Vagina (tissue), 2 donors: ENCODE data around the gene GSTO2. TPM values are rescaled to one million over a fixed set of nuclear protein-coding genes. Genes with fewer than 3 reads are reported as not detected.

Source experiments
- DNase-seq, 2 donors: peaks; one replicate each; pipeline ENCODE4 v3.0.0-alpha.2; 2017; ENCODE audit errors: extremely low spot score in 2 of 2
- H3K27ac ChIP-seq: fragments of 200-600 bp; sonication (generic); one replicate; pipeline ENCODE4 v1.5.1; 2019
- H3K27me3 ChIP-seq: fragments of 200-600 bp; sonication (generic); one replicate; pipeline ENCODE4 v1.5.1; 2019
- H3K36me3 ChIP-seq, 2 donors: fragments of 200-600 bp; sonication (generic); one replicate each; pipeline ENCODE4 v1.5.1; 2017 to 2019
- H3K4me1 ChIP-seq: fragments of 200-600 bp; sonication (generic); one replicate; pipeline ENCODE4 v1.5.1; 2019
- H3K4me3 ChIP-seq, 2 donors: fragments of 200-600 bp; sonication (generic); 1 replicate in 1 of 2; 2 replicates in 1 of 2; pipeline ENCODE4 v1.5.1; 2016 to 2019
- H3K9me3 ChIP-seq: fragments of 200-600 bp; sonication (generic); one replicate; pipeline ENCODE4 v1.5.1; 2019
- CTCF ChIP-seq, 3 experiments: fragments of 450-650 bp in 2 of 3; fragments of 200-600 bp in 1 of 3; sonication (generic) in 1 of 3; IDR thresholded peaks; one replicate each; pipeline ENCODE4 v1.5.1; 2017 to 2019; ENCODE audit warnings: antibody characterized with exemption in 3 of 3, mild to moderate bottlenecking in 2 of 3, moderate library complexity in 2 of 3
- POLR2A ChIP-seq, 2 donors: fragments of 450-650 bp; IDR thresholded peaks; one replicate each; pipeline ENCODE4 v1.6.1; 2017; ENCODE audit warnings: antibody characterized with exemption in 2 of 2, mild to moderate bottlenecking in 2 of 2, moderate library complexity in 2 of 2
- POLR2AphosphoS5 ChIP-seq, 2 donors: sonication (generic); formaldehyde crosslinking; IDR thresholded peaks; one replicate each; pipeline ENCODE4 v1.9.0; 2017; ENCODE audit warnings: antibody characterized with exemption in 2 of 2, mild to moderate bottlenecking in 2 of 2, low read depth in 1 of 2; ENCODE audit not compliant: insufficient read depth in 1 of 2
- intact Hi-C: fragments of 100-400 bp; cut with DNase I; formaldehyde crosslinking; loops from one replicate; pipeline ENCODE4 v1.15.1; 2023
- total RNA-seq: library from RNA; depleted of rRNA; stranded (reverse); fragments of >200 nt; gene quantifications from one replicate; pipeline ENCODE4 v1.2.3, GENCODE V29; 2016

GSTO2 gene
- total RNA-seq, 1 donor from 2014 or later: 13.8 TPM

GRCh38 chr10:104255311-104255981, 13.5 kb upstream of the GSTO2 start:
- peaks cover 0 to 29% of the 10 kb centered on the region in 2 donors for H3K36me3 ChIP-seq
- H3K4me3 ChIP-seq: peak overlapping the region; percentile 97 to 98
- intact Hi-C loops: no loop called here
- peaks cover 59% of the 10 kb centered on the region for H3K4me1 ChIP-seq
- TF ChIP-seq POLR2A (IDR thresholded peaks at IDR 0.05) (peak in 1 of 2 donors; percentile 78), POLR2AphosphoS5 (IDR thresholded peaks at IDR 0.05; ENCODE audit: insufficient read depth in 1 of 2, low read depth in 1 of 2) (peak in 1 of 2 donors; percentile 68), CTCF (IDR thresholded peaks at IDR 0.05) (no peak)
- no peak for DNase-seq
- H3K27me3 ChIP-seq: no peaks in the 10 kb centered on the region
- peak overlapping the region; percentile 98 for H3K27ac ChIP-seq
- H3K9me3 ChIP-seq: no peaks in the 10 kb centered on the region

- Histone ChIP-seq H3K9me3 (no peaks in the 10 kb centered on the region), H3K4me1 (peaks cover 69% of the 10 kb centered on the region), H3K27ac (peak overlapping the region; percentile 98), H3K4me3 (peak overlapping the region; percentile 97 to 98), H3K36me3 (peaks cover 0 to 39% of the 10 kb centered on the region in 2 donors), H3K27me3 (no peaks in the 10 kb centered on the region)
- no peak for DNase-seq
- no peak for TF ChIP-seq CTCF (IDR thresholded peaks at IDR 0.05)
- TF ChIP-seq POLR2A (IDR thresholded peaks at IDR 0.05): no peak
- TF ChIP-seq POLR2AphosphoS5 (IDR thresholded peaks at IDR 0.05; ENCODE audit: insufficient read depth in 1 of 2, low read depth in 1 of 2): no peak
- intact Hi-C loops: no loop called here
These were observed 12.5 kb upstream of the GSTO2 start for GRCh38 chr10:104256335-104256961.

GRCh38 chr10:104257235-104257634, 11.7 kb upstream of the GSTO2 start:
- Histone ChIP-seq H3K27me3 (no peaks in the 10 kb centered on the region), H3K36me3 (peaks cover 0 to 47% of the 10 kb centered on the region in 2 donors), H3K4me1 (peaks cover 76% of the 10 kb centered on the region), H3K27ac (no peak overlapping the region), H3K4me3 (no peak overlapping the region), H3K9me3 (no peaks in the 10 kb centered on the region)
- intact Hi-C loops: no loop called here
- DNase-seq: no peak
- TF ChIP-seq CTCF (IDR thresholded peaks at IDR 0.05) (no peak), POLR2A (IDR thresholded peaks at IDR 0.05) (no peak), POLR2AphosphoS5 (IDR thresholded peaks at IDR 0.05; ENCODE audit: insufficient read depth in 1 of 2, low read depth in 1 of 2) (no peak)

GRCh38 chr10:104258209-104258608, 10.8 kb upstream of the GSTO2 start:
- Histone ChIP-seq H3K27ac (peak overlapping the region; percentile 3), H3K9me3 (no peaks in the 10 kb centered on the region), H3K27me3 (no peaks in the 10 kb centered on the region), H3K4me3 (no peak overlapping the region), H3K4me1 (peaks cover 79% of the 10 kb centered on the region), H3K36me3 (peaks cover 0 to 56% of the 10 kb centered on the region in 2 donors)
- intact Hi-C loops: no loop called here
- no peak for TF ChIP-seq POLR2AphosphoS5 (IDR thresholded peaks at IDR 0.05; ENCODE audit: insufficient read depth in 1 of 2, low read depth in 1 of 2)
- TF ChIP-seq POLR2A (IDR thresholded peaks at IDR 0.05): no peak
- TF ChIP-seq CTCF (IDR thresholded peaks at IDR 0.05): no peak
- no peak for DNase-seq

GRCh38 chr10:104259456-104259855, 9.5 kb upstream of the GSTO2 start:
- H3K4me3 ChIP-seq: no peak overlapping the region
- no peak for DNase-seq
- H3K36me3 ChIP-seq: peaks cover 0 to 65% of the 10 kb centered on the region in 2 donors
- no peaks in the 10 kb centered on the region for H3K27me3 ChIP-seq
- intact Hi-C loops: no loop called here
- peak overlapping the region; percentile 61 for H3K27ac ChIP-seq
- peaks cover 69% of the 10 kb centered on the region for H3K4me1 ChIP-seq
- TF ChIP-seq CTCF (IDR thresholded peaks at IDR 0.05) (no peak), POLR2A (IDR thresholded peaks at IDR 0.05) (no peak), POLR2AphosphoS5 (IDR thresholded peaks at IDR 0.05; ENCODE audit: insufficient read depth in 1 of 2, low read depth in 1 of 2) (no peak)
- H3K9me3 ChIP-seq: no peaks in the 10 kb centered on the region
